Fibroblast of lung (primary cell): Measurements from ENCODE around the gene TSNAX. TPM values are rescaled to one million over a fixed set of nuclear protein-coding genes. Genes with fewer than 3 reads are reported as not detected.

Experiments used
- DNase-seq, 2 donors: peaks; one replicate each; pipeline versions ENCODE4 v3.0.0 to v3.0.0-alpha.2; 2010; ENCODE audit warnings: low read depth in 2 of 2
- H2AFZ ChIP-seq: 2 replicates; pipeline ENCODE4 v1.5.1; 2012; ENCODE audit warnings: low read length, control low read depth, inconsistent platforms
- H3K27ac ChIP-seq: 2 replicates; pipeline ENCODE4 v1.5.1; 2011; ENCODE audit warnings: low read length, control low read depth; ENCODE audit not compliant: insufficient read depth
- H3K27me3 ChIP-seq: 2 replicates; pipeline ENCODE4 v1.5.1; 2011; ENCODE audit warnings: mild to moderate bottlenecking, low read length; ENCODE audit not compliant: control insufficient read depth, insufficient read depth
- H3K36me3 ChIP-seq: 2 replicates; pipeline ENCODE4 v1.5.1; 2011; ENCODE audit warnings: low read length; ENCODE audit not compliant: control insufficient read depth, insufficient read depth
- H3K4me1 ChIP-seq: 2 replicates; pipeline ENCODE4 v1.5.1; 2011; ENCODE audit warnings: low read length; ENCODE audit not compliant: control insufficient read depth, insufficient read depth; ENCODE audit errors: extremely low read depth
- H3K4me2 ChIP-seq: 2 replicates; pipeline ENCODE4 v1.5.1; 2011; ENCODE audit warnings: low read length, control low read depth; ENCODE audit not compliant: insufficient read depth; ENCODE audit errors: extremely low read depth
- H3K4me3 ChIP-seq, 4 experiments: fragments of 200-600 bp in 1 of 4; sonication (generic) in 1 of 4; replicated peaks in 1 of 4; 2 replicates each; pipeline ENCODE4 v1.5.1; 2011 to 2016; ENCODE audit warnings: low read length in 4 of 4, low read depth in 3 of 4, mild to moderate bottlenecking in 3 of 4, control low read depth in 2 of 4, inconsistent platforms in 1 of 4, mixed read lengths in 1 of 4; ENCODE audit not compliant: insufficient read depth in 1 of 4; ENCODE audit errors: control extremely low read depth in 1 of 4
- H3K79me2 ChIP-seq: 2 replicates; pipeline ENCODE4 v1.5.1; 2012; ENCODE audit warnings: mild to moderate bottlenecking, low read length, inconsistent platforms; ENCODE audit not compliant: control insufficient read depth, insufficient read depth
- H3K9ac ChIP-seq: 2 replicates; pipeline ENCODE4 v1.5.1; 2011; ENCODE audit warnings: mild to moderate bottlenecking, low read length, control low read depth; ENCODE audit not compliant: insufficient read depth
- H3K9me3 ChIP-seq: 2 replicates; pipeline ENCODE4 v1.5.1; 2012; ENCODE audit warnings: low read depth, low read length; ENCODE audit not compliant: control insufficient read depth, insufficient read depth
- H4K20me1 ChIP-seq: 2 replicates; pipeline ENCODE4 v1.5.1; 2011; ENCODE audit warnings: low read length; ENCODE audit not compliant: control insufficient read depth, insufficient read depth; ENCODE audit errors: extremely low read depth
- CTCF ChIP-seq, 2 donors: IDR thresholded peaks in 1 of 2; conservative IDR thresholded peaks in 1 of 2; 1 replicate in 1 of 2; 2 replicates in 1 of 2; pipeline ENCODE4 v1.5.1; 2011 to 2012; ENCODE audit warnings: low read length in 2 of 2, control low read depth in 1 of 2, inconsistent platforms in 1 of 2, low read depth in 1 of 2, mild to moderate bottlenecking in 1 of 2
- EZH2 ChIP-seq: IDR thresholded peaks from 2 replicates; pipeline ENCODE4 v1.5.1; 2012; ENCODE audit warnings: low read length, control low read depth, mild to moderate bottlenecking; ENCODE audit errors: missing control alignments
- polyA plus RNA-seq, 2 donors: library from polyadenylated mRNA; depleted of rRNA in 1 of 2; stranded (reverse) in 1 of 2; unstranded in 1 of 2; fragments of >200 nt; gene quantifications; 2 replicates each; pipeline ENCODE4 v1.2.1, GENCODE V29; 2011 to 2012; ENCODE audit warnings: missing spikeins in 1 of 2
- total RNA-seq: library from RNA; depleted of rRNA; stranded (reverse); fragments of >200 nt; gene quantifications from 2 replicates; pipeline ENCODE4 v1.2.1, GENCODE V29; 2014

TSNAX gene
- total and polyA plus RNA-seq, 2 donors (not counting 1 experiment from before 2014, with no cell fraction given) = 30.2 to 46.3 TPM

DNA sequence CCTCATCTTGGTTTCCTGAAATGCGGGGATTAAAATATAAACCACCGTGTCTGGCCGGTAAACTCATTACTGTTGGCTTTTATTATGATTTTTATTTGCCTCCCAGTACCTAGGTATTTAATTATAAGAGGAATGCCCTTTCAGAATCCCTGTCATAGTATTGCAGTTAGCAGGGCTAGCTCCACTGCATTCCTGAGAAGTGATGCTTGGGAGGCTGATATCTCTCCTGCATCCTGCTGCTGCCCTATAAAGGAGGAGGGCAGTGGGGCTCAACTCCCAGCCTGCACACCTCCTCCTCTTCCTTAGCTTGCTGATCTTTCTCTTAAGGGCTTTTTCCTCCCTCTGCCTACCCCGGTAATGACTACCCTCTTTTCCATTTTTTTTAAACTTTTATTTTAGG, 78.2 kb downstream of the TSNAX start:
- no peaks in the 10 kb centered on the region for H3K36me3 ChIP-seq
- H3K27me3 ChIP-seq = no peaks in the 10 kb centered on the region
- no peaks in the 10 kb centered on the region for H3K79me2 ChIP-seq
- TF ChIP-seq EZH2 (no peak), CTCF (conservative IDR thresholded peaks at IDR 0.05 in 1 of 2, IDR thresholded peaks at IDR 0.05 in 1 of 2; ENCODE audit: low read depth in 1 of 2, low read length in 2 of 2) (no peak)
- H3K4me1 ChIP-seq = no peaks in the 10 kb centered on the region
- no peak overlapping the region for H3K27ac ChIP-seq
- no peaks in the 10 kb centered on the region for H3K9me3 ChIP-seq
- H2AFZ ChIP-seq = no peak overlapping the region
- DNase-seq = peak in 1 of 2 donors; percentile 52
- no peak overlapping the region for H3K4me3 ChIP-seq
- no peak overlapping the region for H3K4me2 ChIP-seq
- H3K9ac ChIP-seq = no peak overlapping the region
- H4K20me1 ChIP-seq = no peaks in the 10 kb centered on the region

GRCh38 chr1:231610388-231610787, 81.9 kb downstream of the TSNAX start:
- no peak for TF ChIP-seq EZH2
- TF ChIP-seq CTCF (conservative IDR thresholded peaks at IDR 0.05 in 1 of 2, IDR thresholded peaks at IDR 0.05 in 1 of 2; ENCODE audit: low read depth in 1 of 2, low read length in 2 of 2) = no peak

DNA sequence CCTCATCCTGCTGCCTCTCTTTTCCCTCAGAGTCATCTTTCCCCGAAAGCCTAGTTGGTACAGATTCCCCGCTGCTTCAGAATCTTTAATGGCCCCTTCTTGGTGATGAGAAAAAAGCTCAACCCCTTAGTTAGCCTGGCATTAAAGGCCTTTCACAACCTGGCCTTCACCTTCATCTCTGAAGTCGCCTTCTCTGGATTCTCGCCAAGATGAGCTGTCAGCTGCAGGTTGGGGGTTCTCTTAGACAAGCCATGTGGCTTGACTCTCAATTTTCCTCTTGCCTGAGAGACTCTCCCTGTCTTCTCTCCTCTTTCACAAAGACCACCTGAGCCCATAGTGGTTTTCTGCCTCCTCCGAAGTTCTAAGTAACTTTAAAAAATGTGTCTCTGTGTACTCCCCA, 82.6 kb downstream of the TSNAX start:
- Histone ChIP-seq H3K27me3 (no peaks in the 10 kb centered on the region), H3K4me1 (no peaks in the 10 kb centered on the region), H3K27ac (no peak overlapping the region), H2AFZ (no peak overlapping the region), H3K79me2 (no peaks in the 10 kb centered on the region), H3K4me2 (no peak overlapping the region), H3K9me3 (no peaks in the 10 kb centered on the region), H3K4me3 (no peak overlapping the region), H4K20me1 (no peaks in the 10 kb centered on the region), H3K9ac (no peak overlapping the region), H3K36me3 (no peaks in the 10 kb centered on the region)
- no peak for DNase-seq
- no peak for TF ChIP-seq EZH2
- no peak for TF ChIP-seq CTCF (conservative IDR thresholded peaks at IDR 0.05 in 1 of 2, IDR thresholded peaks at IDR 0.05 in 1 of 2; ENCODE audit: low read depth in 1 of 2, low read length in 2 of 2)

More at GRCh38 chr1:231610388-231610787, 81.9 kb downstream of the TSNAX start:
- H3K4me1 ChIP-seq = no peaks in the 10 kb centered on the region
- no peak for DNase-seq
- H3K36me3 ChIP-seq = no peaks in the 10 kb centered on the region
- no peak overlapping the region for H3K4me3 ChIP-seq
- H3K27ac ChIP-seq = no peak overlapping the region
- no peaks in the 10 kb centered on the region for H3K9me3 ChIP-seq
- no peaks in the 10 kb centered on the region for H4K20me1 ChIP-seq
- H3K79me2 ChIP-seq = no peaks in the 10 kb centered on the region
- H3K9ac ChIP-seq = no peak overlapping the region
- no peak overlapping the region for H3K4me2 ChIP-seq
- H2AFZ ChIP-seq = no peak overlapping the region
- no peaks in the 10 kb centered on the region for H3K27me3 ChIP-seq
